Prostate gland (tissue), 2 donors: ENCODE data around the gene OTOP2. TPM values are rescaled to one million over a fixed set of nuclear protein-coding genes. Genes with fewer than 3 reads are reported as not detected.

Experiments
- DNase-seq: peaks from one replicate; pipeline ENCODE4 v3.0.0-alpha.2; 2019; ENCODE audit warnings: low spot score
- H3K27ac ChIP-seq, 2 donors: fragments of 200-600 bp; sonication (generic); 2 replicates each; pipeline ENCODE4 v1.5.1; 2017 to 2019
- H3K27me3 ChIP-seq: fragments of 200-600 bp; sonication (generic); replicated peaks from 2 replicates; pipeline ENCODE4 v1.5.1; 2019; ENCODE audit not compliant: insufficient read depth
- H3K36me3 ChIP-seq, 2 donors: fragments of 200-600 bp; sonication (generic); 1 replicate in 1 of 2; 2 replicates in 1 of 2; pipeline versions ENCODE4 v1.5.1 to v1.8.1; 2017 to 2019
- H3K4me1 ChIP-seq: fragments of 200-600 bp; sonication (generic); replicated peaks from 2 replicates; pipeline ENCODE4 v1.5.1; 2019
- H3K4me3 ChIP-seq, 2 donors: fragments of 200-600 bp; sonication (generic); 2 replicates each; pipeline ENCODE4 v1.5.1; 2017 to 2019
- H3K9me3 ChIP-seq: fragments of 200-600 bp; sonication (generic); 2 replicates; pipeline ENCODE4 v1.5.1; 2017
- POLR2A ChIP-seq: fragments of 450-650 bp; IDR thresholded peaks from one replicate; pipeline ENCODE4 v1.6.1; 2016; ENCODE audit warnings: antibody characterized with exemption, mild to moderate bottlenecking
- POLR2AphosphoS5 ChIP-seq: sonication (generic); formaldehyde crosslinking; IDR thresholded peaks from one replicate; pipeline ENCODE4 v1.6.1; 2017; ENCODE audit warnings: antibody characterized with exemption
- WGBS: methylation state at CpG from one replicate; pipeline ENCODE4 v1.1.5; 2018; 5-methylcytosine and 5-hydroxymethylcytosine counted together
- intact Hi-C: fragments of 100-400 bp; cut with DNase I; formaldehyde crosslinking; loops from one replicate; pipeline ENCODE4 v1.14.2; 2022
- total RNA-seq, 2 donors: library from RNA; depleted of rRNA; stranded (reverse); fragments of >200 nt; gene quantifications; one replicate each; pipeline ENCODE4 v1.1.0, GENCODE V29; 2016
- TF ChIP-seq, protein P1 (sequence below), 4 experiments: fragments of 200-600 bp in 2 of 4; fragments of 450-650 bp in 2 of 4; sonication (generic) in 2 of 4; IDR thresholded peaks; 1 replicate in 3 of 4; 2 replicates in 1 of 4; pipeline ENCODE4 v1.5.1; 2016 to 2019; ENCODE audit warnings: antibody characterized with exemption in 4 of 4, mild to moderate bottlenecking in 2 of 4, moderate library complexity in 2 of 4

Gene OTOP2
- total RNA-seq, 2 donors from 2014 or later = 0.85 TPM; not detected in 1

DNA sequence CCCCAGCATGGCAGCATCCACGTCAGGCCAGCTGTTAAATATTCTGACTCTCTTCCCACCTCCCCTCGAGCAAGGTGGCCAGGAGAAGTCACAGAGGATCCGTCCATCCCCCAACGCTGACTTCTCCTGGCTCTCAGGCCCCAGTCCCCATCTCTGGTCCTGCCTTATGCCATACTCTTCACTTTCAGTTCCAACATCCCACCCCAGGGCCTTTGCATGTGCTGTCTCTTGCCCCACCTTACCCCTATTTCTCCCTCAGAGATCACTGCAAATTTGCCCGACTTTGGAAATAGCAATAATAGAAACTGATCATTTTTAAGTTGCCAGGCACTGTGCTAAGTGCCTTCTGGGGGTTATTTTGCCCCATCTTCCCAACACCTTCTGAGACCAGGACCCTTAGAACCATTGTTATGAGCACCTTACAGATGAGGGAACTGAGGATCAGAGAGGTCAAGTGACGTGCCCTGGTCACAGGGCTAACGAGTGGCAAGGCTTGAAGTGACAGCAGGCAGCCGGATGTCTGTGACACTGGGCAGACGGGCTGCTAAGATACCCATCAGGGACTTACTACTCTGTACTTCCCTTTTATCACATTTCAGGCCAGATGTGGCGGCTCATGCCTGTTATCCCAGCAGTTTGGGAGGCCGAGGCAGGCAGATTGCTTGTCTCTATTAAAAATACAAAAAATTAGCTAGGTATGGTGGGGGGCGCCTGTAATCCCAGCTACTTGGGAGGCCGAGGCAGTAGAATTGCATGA, 30.8 kb downstream of the OTOP2 start:
- Histone ChIP-seq H3K27ac (no peak overlapping the region), H3K9me3 (no peaks in the 10 kb centered on the region), H3K4me3 (no peak overlapping the region), H3K36me3 (no peaks in the 10 kb centered on the region), H3K4me1 (no peaks in the 10 kb centered on the region), H3K27me3 (no peaks in the 10 kb centered on the region)
- 74% methylated on average over 13 of the region's 13 CpGs for WGBS
- TF ChIP-seq POLR2A (no peak), POLR2AphosphoS5 (no peak)
- TF ChIP-seq, protein P1, sequence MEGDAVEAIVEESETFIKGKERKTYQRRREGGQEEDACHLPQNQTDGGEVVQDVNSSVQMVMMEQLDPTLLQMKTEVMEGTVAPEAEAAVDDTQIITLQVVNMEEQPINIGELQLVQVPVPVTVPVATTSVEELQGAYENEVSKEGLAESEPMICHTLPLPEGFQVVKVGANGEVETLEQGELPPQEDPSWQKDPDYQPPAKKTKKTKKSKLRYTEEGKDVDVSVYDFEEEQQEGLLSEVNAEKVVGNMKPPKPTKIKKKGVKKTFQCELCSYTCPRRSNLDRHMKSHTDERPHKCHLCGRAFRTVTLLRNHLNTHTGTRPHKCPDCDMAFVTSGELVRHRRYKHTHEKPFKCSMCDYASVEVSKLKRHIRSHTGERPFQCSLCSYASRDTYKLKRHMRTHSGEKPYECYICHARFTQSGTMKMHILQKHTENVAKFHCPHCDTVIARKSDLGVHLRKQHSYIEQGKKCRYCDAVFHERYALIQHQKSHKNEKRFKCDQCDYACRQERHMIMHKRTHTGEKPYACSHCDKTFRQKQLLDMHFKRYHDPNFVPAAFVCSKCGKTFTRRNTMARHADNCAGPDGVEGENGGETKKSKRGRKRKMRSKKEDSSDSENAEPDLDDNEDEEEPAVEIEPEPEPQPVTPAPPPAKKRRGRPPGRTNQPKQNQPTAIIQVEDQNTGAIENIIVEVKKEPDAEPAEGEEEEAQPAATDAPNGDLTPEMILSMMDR (IDR thresholded peaks at IDR 0.05) = no peak
- intact Hi-C loops = no loop called here
- DNase-seq = no peak

DNA sequence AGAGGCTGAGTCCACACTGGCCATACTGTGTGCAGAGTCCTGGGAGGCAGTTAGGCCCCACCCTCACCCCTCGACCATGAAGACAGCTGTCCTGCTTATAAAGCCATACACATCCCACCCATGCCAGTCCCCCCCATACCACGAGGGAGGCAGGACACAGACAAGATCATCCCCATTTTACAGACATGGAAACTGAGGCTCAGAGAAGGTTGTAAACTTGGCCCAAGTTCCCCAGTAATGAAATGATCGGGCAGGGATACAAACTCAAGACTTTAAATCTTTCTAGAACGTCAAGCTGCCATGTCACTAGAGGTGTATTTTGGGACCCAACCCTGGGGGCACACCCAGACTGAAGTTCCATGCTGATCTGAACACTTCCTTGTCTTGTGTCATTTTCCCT, 32.0 kb downstream of the OTOP2 start:
- Histone ChIP-seq H3K4me1 (no peaks in the 10 kb centered on the region), H3K36me3 (no peaks in the 10 kb centered on the region), H3K4me3 (no peak overlapping the region), H3K27me3 (no peaks in the 10 kb centered on the region), H3K27ac (no peak overlapping the region), H3K9me3 (no peaks in the 10 kb centered on the region)
- TF ChIP-seq POLR2A (no peak), POLR2AphosphoS5 (no peak)
- TF ChIP-seq, protein P1 (IDR thresholded peaks at IDR 0.05) = no peak
- intact Hi-C loops = no loop called here
- 83% methylated on average over 4 of the region's 4 CpGs for WGBS
- DNase-seq = no peak

DNA sequence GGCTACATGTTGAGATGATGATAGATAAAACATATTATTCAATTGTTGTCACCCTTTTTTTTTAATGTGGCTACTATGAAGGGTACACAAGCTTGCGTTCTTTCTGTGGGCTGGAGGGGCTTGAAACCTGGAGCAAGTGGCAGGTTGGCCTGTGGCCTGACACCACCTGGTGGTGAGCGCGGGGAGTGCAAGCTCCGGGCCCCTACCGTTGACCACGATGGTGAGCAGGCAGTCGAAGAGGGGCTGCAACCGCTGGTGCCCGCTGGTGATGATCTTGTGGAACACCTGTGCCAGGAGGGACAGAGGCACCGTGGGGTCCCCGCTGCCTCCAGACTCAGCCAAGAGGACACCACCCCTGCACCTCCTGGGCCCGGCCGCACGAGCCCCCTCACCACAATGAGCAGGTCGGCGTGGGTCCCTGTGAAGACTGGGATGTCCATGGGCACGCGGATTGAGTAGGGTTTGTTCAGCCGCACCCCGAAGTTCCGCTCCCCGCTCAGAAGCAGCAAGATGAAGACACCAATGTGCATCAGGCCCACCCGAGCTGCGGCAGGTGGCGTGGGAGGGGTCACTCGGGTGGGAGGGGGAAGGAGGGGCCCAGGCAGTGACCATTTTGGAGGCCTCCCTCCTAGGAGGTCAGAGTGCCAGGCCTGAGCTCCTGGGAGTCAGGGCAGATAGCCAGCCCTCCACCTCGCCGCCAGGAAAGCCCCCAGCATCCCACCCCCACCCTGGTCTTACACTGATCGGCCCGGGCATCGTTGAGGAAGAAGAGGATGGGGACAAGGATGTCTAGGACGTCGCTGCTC, 34.1 kb downstream of the OTOP2 start:
- Histone ChIP-seq H3K27me3 (no peaks in the 10 kb centered on the region), H3K4me3 (no peak overlapping the region), H3K36me3 (no peaks in the 10 kb centered on the region), H3K27ac (no peak overlapping the region), H3K4me1 (no peaks in the 10 kb centered on the region), H3K9me3 (no peaks in the 10 kb centered on the region)
- TF ChIP-seq POLR2A (no peak), POLR2AphosphoS5 (no peak)
- TF ChIP-seq, protein P1 (IDR thresholded peaks at IDR 0.05) = peak; percentile 86 to 91 (median 88)
- intact Hi-C loops = loop anchor here (2.0 kb wide), 1 partner anchor 165 kb away; no protein-coding TSS in a partner anchor
- peak; percentile 59 for DNase-seq
- WGBS = 38% methylated on average over 26 of the region's 33 CpGs

DNA sequence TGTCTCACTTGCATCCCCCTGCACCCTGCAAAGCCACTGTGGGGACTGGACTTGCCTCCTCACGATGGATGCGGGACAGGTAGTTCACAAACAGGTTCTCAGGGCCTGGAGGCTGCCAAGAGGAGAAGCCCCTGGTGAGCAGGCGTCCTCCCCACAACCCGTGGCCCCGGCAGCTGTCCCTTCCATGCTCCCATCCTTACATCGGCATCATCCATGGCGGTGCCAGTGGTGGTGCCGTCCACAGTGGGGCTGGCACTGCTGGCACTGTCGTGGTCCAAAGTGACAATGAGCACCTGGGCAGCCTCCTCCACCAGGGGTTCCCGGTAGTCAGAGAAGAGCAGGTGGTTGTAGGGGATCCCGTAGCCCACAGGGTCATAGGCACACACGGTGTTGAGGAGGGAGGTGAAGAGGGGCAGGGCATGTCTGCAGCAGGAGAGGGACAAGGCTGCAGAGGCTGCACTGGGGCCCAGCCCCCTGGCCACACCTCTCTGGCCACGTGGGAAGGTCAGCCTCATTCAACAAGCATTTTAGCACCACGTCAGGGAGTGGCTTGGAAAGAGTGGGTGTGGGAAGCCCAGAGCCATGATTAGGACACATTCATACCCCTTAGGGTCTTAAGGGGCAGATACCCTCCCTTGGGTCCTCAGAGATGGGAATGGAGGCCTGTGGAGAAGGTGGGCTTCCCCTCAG, 35.9 kb downstream of the OTOP2 start:
- no peak overlapping the region for H3K4me3 ChIP-seq
- no peaks in the 10 kb centered on the region for H3K9me3 ChIP-seq
- intact Hi-C loops = loop anchor here (2.0 to 5.0 kb wide), 4 partner anchors 72 to 242 kb away; partner anchors contain the start of gene ARMC7
- no peak overlapping the region for H3K27ac ChIP-seq
- H3K27me3 ChIP-seq = no peaks in the 10 kb centered on the region
- WGBS = 74% methylated on average over 14 of the region's 14 CpGs
- TF ChIP-seq POLR2A (no peak), POLR2AphosphoS5 (no peak)
- TF ChIP-seq, protein P1 (IDR thresholded peaks at IDR 0.05) = no peak
- no peaks in the 10 kb centered on the region for H3K4me1 ChIP-seq
- no peak for DNase-seq
- no peaks in the 10 kb centered on the region for H3K36me3 ChIP-seq
